Vagina (tissue), 2 donors: ENCODE results near the gene ZNF133. TPM values are rescaled to one million over a fixed set of nuclear protein-coding genes. Genes with fewer than 3 reads are reported as not detected.

Experiments used
- DNase-seq, 2 donors: peaks; one replicate each; pipeline ENCODE4 v3.0.0-alpha.2; 2017; ENCODE audit errors: extremely low spot score in 2 of 2
- H3K27ac ChIP-seq: fragments of 200-600 bp; sonication (generic); one replicate; pipeline ENCODE4 v1.5.1; 2019
- H3K27me3 ChIP-seq: fragments of 200-600 bp; sonication (generic); one replicate; pipeline ENCODE4 v1.5.1; 2019
- H3K36me3 ChIP-seq, 2 donors: fragments of 200-600 bp; sonication (generic); one replicate each; pipeline ENCODE4 v1.5.1; 2017 to 2019
- H3K4me1 ChIP-seq: fragments of 200-600 bp; sonication (generic); one replicate; pipeline ENCODE4 v1.5.1; 2019
- H3K4me3 ChIP-seq, 2 donors: fragments of 200-600 bp; sonication (generic); 1 replicate in 1 of 2; 2 replicates in 1 of 2; pipeline ENCODE4 v1.5.1; 2016 to 2019
- H3K9me3 ChIP-seq: fragments of 200-600 bp; sonication (generic); one replicate; pipeline ENCODE4 v1.5.1; 2019
- CTCF ChIP-seq, 3 experiments: fragments of 450-650 bp in 2 of 3; fragments of 200-600 bp in 1 of 3; sonication (generic) in 1 of 3; IDR thresholded peaks; one replicate each; pipeline ENCODE4 v1.5.1; 2017 to 2019; ENCODE audit warnings: antibody characterized with exemption in 3 of 3, mild to moderate bottlenecking in 2 of 3, moderate library complexity in 2 of 3
- POLR2A ChIP-seq, 2 donors: fragments of 450-650 bp; IDR thresholded peaks; one replicate each; pipeline ENCODE4 v1.6.1; 2017; ENCODE audit warnings: antibody characterized with exemption in 2 of 2, mild to moderate bottlenecking in 2 of 2, moderate library complexity in 2 of 2
- POLR2AphosphoS5 ChIP-seq, 2 donors: sonication (generic); formaldehyde crosslinking; IDR thresholded peaks; one replicate each; pipeline ENCODE4 v1.9.0; 2017; ENCODE audit warnings: antibody characterized with exemption in 2 of 2, mild to moderate bottlenecking in 2 of 2, low read depth in 1 of 2; ENCODE audit not compliant: insufficient read depth in 1 of 2
- intact Hi-C: fragments of 100-400 bp; cut with DNase I; formaldehyde crosslinking; loops from one replicate; pipeline ENCODE4 v1.15.1; 2023
- total RNA-seq: library from RNA; depleted of rRNA; stranded (reverse); fragments of >200 nt; gene quantifications from one replicate; pipeline ENCODE4 v1.2.3, GENCODE V29; 2016

The ZNF133 gene
- total RNA-seq, 1 donor from 2014 or later = 20.6 TPM

GRCh38 chr20:18252597-18253451 lies 35.5 kb upstream of the ZNF133 start:
- intact Hi-C loops = no loop called here
- H3K27ac ChIP-seq = no peak overlapping the region
- H3K9me3 ChIP-seq = no peaks in the 10 kb centered on the region
- no peaks in the 10 kb centered on the region for H3K4me1 ChIP-seq
- TF ChIP-seq CTCF (IDR thresholded peaks at IDR 0.05) = no peak
- no peak for TF ChIP-seq POLR2A (IDR thresholded peaks at IDR 0.05)
- no peak for TF ChIP-seq POLR2AphosphoS5 (IDR thresholded peaks at IDR 0.05; ENCODE audit: insufficient read depth in 1 of 2, low read depth in 1 of 2)
- no peaks in the 10 kb centered on the region for H3K27me3 ChIP-seq
- no peak overlapping the region for H3K4me3 ChIP-seq
- DNase-seq = no peak
- H3K36me3 ChIP-seq = no peaks in the 10 kb centered on the region

GRCh38 chr20:18254615-18255014 lies 33.7 kb upstream of the ZNF133 start:
- DNase-seq = no peak
- no peaks in the 10 kb centered on the region for H3K27me3 ChIP-seq
- H3K36me3 ChIP-seq = no peaks in the 10 kb centered on the region
- H3K9me3 ChIP-seq = no peaks in the 10 kb centered on the region
- no peak overlapping the region for H3K27ac ChIP-seq
- intact Hi-C loops = no loop called here
- H3K4me1 ChIP-seq = no peaks in the 10 kb centered on the region
- TF ChIP-seq POLR2AphosphoS5 (IDR thresholded peaks at IDR 0.05; ENCODE audit: insufficient read depth in 1 of 2, low read depth in 1 of 2) (no peak), CTCF (IDR thresholded peaks at IDR 0.05) (no peak), POLR2A (IDR thresholded peaks at IDR 0.05) (no peak)
- H3K4me3 ChIP-seq = no peak overlapping the region

GRCh38 chr20:18255526-18255925 lies 32.8 kb upstream of the ZNF133 start:
- intact Hi-C loops = no loop called here
- Histone ChIP-seq H3K27me3 (no peaks in the 10 kb centered on the region), H3K4me3 (no peak overlapping the region), H3K36me3 (no peaks in the 10 kb centered on the region), H3K4me1 (no peaks in the 10 kb centered on the region), H3K9me3 (no peaks in the 10 kb centered on the region), H3K27ac (no peak overlapping the region)
- TF ChIP-seq POLR2AphosphoS5 (IDR thresholded peaks at IDR 0.05; ENCODE audit: insufficient read depth in 1 of 2, low read depth in 1 of 2) = no peak
- TF ChIP-seq CTCF (IDR thresholded peaks at IDR 0.05) = no peak
- no peak for TF ChIP-seq POLR2A (IDR thresholded peaks at IDR 0.05)
- DNase-seq = no peak

- intact Hi-C loops = no loop called here
- TF ChIP-seq CTCF (IDR thresholded peaks at IDR 0.05) (no peak), POLR2AphosphoS5 (IDR thresholded peaks at IDR 0.05; ENCODE audit: insufficient read depth in 1 of 2, low read depth in 1 of 2) (no peak), POLR2A (IDR thresholded peaks at IDR 0.05) (no peak)
- H3K4me3 ChIP-seq = no peak overlapping the region
- DNase-seq = no peak
- H3K27me3 ChIP-seq = no peaks in the 10 kb centered on the region
- no peak overlapping the region for H3K27ac ChIP-seq
- H3K4me1 ChIP-seq = no peaks in the 10 kb centered on the region
- no peaks in the 10 kb centered on the region for H3K36me3 ChIP-seq
- no peaks in the 10 kb centered on the region for H3K9me3 ChIP-seq
Observed at GRCh38 chr20:18256440-18257090, 31.8 kb upstream of the ZNF133 start.
